ENCODE data around the gene GPD1L.
"Not testable (repeated sequence)": the region's sequence is repeated elsewhere in the genome, so short reads cannot be mapped to it uniquely, and the experiment has no call there.

The GPD1L gene

DNA sequence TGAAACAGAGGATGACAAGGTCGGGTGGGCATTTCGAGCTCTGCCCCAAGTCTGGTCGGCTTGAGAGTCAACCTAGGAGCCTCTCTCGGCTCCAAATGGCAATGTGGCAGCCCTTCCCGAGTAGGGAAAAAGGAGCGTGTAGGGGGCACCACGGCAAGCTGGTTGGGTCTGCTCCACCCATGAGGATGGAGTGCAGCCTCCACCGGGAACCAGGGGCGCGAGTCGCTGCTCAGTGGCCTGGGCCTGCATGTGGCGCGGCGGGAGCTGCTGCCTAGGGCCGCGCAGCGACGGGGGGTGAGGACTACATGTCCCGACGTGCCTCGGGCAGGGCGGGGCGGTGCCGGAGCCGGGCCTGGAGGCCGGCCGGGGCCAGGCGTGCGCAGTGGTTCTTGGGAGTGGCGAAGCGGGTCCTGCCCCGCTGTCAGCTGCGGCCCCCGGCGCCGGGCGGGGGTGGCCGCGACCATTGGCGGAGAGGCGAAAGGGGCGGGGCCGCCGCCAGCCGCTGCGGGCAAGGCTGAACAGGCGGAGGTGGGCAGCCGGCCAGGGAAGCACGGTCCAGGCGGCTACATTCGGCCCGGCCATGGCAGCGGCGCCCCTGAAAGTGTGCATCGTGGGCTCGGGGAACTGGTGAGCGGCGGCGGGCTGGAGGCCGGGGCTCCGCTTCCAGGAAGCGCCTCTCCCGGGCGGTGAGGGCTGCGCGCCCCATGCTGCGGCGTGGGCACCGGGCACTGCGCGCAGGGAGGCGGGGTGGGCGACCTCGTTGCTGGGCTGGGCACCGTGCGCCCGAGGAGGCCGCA is at the start of gene GPD1L:
Gene GPD1L, plus strand, starts transcription at position 489 of the 797 bp plus-strand sequence. Its CDS starts 92 bp downstream, at position 581.
- peak; percentile 98 for DNase-seq (ENCODE audit: low read depth, low spot score)

DNA sequence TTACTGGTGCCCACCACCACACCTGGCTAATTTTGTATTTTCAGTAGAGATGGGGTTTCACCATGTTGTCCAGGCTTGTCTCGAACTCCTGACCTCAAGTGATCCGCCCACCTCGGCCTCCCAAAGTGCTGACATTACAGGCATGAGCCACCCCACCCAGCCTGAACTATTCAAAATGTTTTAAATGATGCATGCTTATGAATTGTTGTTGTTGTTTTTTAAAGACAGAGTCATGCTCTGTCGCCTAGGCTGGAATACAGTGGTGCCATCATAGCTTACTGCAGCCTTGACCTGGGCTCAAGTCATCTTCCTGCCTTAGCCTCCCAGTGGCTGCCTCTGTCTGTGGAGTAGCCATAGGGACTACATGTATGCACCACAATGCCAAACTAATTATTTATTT is 48.0 kb upstream of the GPD1L start:
- not testable (repeated sequence) for DNase-seq (ENCODE audit: low read depth, low spot score)

DNA sequence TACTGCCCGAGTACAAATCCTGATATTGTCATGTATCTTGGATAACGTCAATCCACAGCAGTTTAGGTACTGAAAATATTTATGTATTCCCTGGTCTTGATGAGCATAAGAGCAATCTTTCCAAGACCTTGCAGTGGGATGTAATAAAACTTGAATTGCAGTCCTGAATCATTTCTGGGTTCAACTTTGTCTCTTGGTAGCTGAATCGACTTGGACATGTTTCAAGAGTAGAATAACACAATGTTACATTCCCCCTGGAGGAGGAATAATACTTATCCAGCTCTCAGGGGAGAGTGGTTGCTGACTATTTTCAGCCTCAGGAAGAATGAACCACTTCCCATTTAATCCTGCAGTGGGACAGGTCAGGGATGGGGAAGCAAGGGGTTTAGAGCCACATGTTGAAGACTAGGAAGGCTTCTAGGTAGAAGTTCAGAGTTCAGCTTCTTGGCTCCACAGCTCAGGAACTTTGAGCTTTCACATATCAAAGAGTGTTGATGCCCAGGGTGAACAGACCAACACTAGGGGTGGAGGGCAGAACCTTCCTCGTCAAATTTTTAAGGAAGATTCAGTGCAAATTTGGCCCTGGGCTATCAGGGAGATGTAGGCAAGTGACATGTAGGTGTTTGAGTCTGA is 43.4 kb upstream of the GPD1L start:
- no peak for DNase-seq (ENCODE audit: low read depth, low spot score)

DNA sequence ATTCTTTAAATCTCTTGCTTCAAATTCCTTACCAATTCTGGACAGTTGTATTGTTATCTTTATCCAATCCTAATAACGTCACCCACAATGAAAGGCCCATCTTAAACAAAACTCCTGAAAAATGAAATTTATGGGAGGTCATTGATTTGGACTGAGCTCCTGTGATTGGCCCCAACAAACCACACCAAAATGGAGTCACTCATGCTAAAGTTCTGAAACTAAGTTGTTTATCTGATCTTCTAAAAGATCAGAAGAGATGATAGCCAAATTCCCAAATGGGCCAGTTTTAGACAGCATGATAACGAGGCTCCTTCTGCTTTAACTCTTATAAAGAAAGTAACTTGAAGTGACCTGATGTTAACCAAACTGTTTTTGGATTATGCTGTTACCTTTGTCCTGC is 39.7 kb upstream of the GPD1L start:
- DNase-seq (ENCODE audit: low read depth, low spot score) = no peak

DNA sequence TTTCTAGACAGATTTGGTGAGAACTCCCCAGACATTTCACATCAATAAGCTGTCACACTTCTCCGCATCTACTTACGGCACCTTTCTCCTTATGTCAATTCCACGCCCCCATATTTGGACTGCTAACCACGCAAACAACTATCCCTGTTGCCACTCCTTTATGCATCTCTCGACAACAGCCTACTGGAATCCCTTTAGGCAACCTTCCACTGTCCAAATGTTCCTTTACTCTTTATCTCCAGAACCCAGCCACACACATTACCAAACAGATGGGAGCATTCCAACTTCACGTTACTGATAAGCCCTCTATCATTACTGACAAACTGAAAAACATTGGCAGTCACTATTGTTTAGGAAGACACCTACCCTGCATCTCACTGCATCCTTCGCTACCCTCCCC is 32.2 kb upstream of the GPD1L start:
- not testable (repeated sequence) for DNase-seq (ENCODE audit: low read depth, low spot score)

DNA sequence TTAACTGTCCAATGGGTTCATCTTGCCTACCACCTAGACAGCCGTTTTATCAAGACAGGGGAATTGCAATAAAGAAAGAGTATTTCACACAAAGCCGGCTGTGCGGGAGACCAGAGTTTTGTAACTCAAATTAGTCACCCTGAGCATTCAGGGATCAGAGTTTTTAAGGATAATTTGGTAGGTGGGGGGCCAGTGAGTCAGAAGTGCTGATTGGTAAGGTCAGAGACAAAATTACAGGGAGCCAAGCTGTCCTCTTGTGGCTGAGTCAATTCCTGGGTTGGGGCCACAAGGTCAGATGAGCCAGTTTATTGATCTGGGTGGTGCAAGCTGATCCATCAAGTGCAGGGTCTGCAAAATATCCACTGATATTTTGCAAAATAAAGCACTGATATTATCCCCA is 29.9 kb upstream of the GPD1L start:
- DNase-seq (ENCODE audit: low read depth, low spot score) = peak; percentile 41

DNA sequence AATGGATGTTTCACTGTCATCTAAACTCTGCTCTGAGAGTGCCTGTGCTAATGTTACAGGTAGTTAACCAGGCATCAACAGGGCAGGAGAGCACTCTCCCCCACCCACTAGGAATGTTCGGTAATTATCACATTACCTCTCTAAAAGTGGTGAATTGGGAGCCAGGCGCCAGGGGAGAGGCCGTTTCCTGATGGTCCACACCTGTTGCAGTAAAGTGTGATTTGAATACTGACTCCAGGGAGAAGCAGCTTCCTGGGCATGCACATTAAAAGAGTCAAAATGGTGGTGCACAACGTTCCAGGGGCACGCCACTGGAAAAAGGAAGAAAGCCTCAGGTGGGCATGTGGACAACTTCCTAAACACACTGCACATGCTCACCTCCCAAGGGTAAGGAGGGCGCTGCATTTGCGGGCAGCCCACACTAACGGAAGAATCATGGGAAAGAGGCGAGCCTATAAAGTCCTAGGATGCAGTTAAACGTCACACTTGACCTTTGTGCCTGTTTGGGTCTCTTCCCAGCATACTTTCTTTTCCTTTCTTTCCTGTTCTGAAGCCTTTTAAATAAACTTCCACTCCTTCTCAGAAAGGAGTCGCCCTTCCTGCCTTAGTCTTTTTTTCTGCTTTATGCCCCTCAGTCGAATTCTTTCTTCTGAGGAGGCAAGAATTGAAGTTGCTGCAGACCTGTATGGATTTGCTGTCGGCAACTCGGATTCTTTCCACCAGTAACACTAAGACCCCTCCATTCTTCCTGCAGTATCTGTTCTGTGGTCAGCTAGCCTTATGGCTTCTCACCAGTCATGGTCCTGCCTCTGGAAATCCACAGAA is 28.9 kb upstream of the GPD1L start:
- DNase-seq (ENCODE audit: low read depth, low spot score) = no peak

DNA sequence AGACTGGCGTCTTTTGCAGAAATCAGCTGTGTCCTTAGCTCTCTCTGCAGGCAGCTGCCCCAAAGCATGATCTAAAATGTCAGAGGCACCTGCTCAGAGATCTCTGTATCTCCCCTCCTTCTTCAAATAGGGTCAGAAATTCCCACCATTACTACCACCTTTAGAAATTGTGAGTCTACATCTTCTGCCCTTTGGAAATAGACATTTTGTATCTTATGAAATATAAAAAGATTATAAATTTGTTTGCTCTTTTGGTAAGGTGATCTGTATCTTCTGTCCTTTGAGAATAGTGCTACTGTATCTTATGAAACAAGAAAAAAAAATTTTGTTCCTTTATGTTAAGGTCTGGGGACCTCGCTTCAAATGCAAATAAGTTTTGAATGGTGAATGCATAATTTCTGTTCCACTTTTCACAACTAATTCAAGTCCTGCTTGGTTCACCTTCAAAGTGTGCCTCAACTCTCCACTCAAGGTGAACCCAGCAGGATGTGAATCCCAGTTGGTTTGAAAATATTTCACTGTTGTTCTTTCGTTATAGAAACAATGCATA is 28.3 kb upstream of the GPD1L start:
- no peak for DNase-seq (ENCODE audit: low read depth, low spot score)

DNA sequence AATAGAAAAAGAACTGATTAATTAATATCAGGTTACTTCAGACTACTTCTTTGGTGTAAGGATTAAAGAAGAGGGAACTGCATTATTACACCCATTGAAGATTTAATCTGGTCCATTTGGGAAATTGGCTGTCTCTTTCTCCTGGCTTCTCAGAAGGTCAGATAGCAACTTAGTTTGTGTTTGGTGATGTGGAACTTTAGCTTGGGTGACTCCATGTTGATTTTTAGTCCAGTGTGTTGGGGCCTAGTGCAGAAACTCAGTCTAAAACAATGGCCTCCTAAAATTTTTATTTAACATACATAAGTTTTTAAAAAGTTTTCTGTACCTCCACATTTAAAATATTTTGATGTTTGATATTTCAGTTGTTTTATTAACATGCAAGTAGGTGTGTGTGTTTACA is 27.6 kb upstream of the GPD1L start:
- no peak for DNase-seq (ENCODE audit: low read depth, low spot score)

DNA sequence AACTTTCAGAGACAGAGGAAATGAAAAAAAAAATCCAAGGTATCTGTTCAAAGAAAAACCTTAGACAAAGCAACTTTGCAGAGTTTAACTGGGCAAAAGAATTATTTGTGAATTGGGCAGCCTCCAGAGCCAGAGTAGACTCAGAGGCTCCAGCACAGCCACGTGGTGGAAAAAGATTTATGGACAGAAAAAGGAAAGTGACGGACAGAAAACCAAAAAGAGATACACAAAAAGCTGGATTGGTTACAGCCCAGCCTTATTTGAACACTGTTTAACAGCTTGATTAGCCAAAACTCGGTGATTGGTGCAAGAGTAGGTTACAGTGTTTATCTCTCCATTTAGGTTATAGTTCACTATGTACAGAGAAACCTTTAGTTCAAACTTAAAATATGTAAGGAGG is 23.7 kb upstream of the GPD1L start:
- peak; percentile 44 for DNase-seq (ENCODE audit: low read depth, low spot score)

DNA sequence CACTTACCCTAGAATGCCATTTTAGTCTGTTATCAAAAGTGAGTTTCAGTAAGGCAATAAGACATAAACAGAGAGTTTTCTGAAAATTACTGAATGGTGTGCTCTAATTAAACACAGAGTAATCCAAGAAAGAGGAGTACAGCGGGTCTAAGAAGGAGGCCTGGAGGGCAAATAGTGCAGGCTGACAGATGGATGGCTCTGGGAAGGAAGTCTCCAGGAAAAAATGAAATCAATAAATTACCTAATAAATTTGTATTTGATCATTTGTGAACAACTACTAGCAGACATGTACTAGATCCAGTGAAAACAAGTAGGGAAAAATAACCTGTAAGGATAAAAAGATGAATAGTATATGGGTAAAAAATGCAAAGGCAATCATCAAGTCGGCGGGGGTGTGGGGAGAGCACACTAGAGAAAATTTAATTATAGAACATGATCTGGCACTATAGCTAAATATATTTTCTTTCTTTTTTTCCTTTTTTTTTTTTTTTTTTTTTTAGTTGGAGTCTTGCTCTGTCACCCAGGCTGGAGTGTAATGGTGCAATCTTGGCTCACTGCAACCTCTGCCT is 22.6 kb upstream of the GPD1L start:
- DNase-seq (ENCODE audit: low read depth, low spot score) = no peak

DNA sequence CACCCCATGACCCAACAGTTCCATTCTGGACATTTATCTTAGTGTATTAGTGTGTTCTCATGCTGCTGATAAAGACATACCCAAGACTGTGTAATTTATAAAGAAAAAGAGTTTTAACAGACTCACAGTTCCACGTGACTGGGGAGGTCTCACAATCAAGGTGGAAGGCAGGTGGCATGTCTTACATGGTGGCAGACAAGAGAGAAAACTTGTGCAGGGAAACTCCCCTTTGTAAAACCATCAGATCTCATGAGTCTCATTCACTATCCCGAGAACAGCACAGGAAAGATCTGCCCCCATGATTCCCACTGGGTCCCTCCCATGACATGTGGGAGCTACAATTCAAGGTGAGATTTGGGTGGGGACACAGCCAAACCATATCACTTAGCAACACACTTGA is 21.6 kb upstream of the GPD1L start:
- no peak for DNase-seq (ENCODE audit: low read depth, low spot score)

DNA sequence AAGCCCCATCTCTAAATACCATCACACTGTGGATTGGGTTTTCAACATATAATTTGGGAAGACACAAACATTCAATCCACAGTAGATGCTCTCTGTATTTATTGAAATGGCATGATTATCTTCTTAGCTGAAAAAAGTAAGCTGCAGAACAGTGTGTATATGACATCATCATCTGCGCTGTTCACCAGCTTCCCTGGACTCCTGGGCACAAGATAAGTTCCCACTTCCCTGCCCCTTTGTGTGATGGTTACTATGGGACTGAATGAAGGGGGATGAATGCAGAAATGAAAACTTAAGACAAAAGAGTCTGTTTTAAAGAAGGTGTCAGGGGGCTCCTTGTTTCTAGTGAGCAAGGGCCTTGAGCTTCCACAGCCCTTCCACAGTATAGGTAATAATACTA is 20.0 kb upstream of the GPD1L start:
- DNase-seq (ENCODE audit: low read depth, low spot score) = no peak

DNA sequence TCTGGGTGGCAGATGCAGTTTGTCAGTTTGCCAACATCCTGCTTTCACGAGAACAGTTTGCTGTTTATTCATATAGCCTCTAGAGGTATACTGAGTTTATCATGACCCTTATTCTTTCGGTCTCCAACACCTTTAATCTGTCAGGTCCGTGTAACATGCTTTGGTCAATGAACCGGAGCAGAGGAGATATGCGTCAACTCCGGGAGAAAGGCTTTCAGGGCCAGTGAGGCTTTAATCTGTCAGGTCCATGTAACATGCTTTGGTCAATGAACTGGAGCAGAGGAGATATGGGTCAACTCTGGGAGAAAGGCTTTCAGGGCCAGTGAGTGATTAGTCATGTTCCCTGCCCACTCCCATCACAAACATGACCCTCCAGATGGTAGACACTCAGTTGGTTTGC is 16.9 kb upstream of the GPD1L start:
- no peak for DNase-seq (ENCODE audit: low read depth, low spot score)

DNA sequence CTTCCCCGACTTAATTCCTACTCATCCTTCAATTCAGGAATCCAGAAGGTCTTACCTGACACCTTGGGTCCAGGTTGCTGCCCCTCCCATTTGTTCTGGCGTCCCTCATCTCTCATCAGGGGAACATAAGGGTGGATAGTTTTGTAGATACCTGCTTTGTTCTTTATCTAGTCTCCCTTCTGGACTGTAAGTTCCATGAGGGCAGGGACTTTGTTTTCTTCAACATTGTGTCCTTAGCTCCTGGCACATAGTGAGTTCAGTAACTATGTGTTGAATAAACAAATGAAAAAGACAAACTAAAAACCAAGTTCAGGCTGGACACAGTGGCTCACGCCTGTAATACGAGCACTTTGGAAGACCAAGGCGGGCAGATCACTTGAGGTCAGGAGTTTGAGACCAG is 13.2 kb upstream of the GPD1L start:
- no peak for DNase-seq (ENCODE audit: low read depth, low spot score)

DNA sequence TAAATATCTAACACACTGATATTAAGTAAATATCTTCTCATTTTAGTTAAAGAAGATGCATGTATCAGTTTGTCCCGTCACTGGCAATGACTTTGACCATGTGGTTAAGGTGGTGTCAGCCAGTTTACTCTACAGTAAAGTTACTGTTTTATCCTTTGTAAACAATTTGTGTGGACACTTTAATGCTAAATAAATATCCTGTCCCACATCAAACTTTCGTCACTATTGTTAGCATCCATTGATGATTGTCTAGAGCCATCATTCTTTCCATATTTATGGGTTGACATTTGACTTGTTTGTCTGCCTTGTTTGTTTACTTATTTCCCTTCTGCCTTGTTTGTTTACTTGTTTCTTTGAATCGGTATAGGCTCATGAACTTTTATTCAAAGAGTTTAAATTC is 11.0 kb upstream of the GPD1L start:
- DNase-seq (ENCODE audit: low read depth, low spot score) = no peak

DNA sequence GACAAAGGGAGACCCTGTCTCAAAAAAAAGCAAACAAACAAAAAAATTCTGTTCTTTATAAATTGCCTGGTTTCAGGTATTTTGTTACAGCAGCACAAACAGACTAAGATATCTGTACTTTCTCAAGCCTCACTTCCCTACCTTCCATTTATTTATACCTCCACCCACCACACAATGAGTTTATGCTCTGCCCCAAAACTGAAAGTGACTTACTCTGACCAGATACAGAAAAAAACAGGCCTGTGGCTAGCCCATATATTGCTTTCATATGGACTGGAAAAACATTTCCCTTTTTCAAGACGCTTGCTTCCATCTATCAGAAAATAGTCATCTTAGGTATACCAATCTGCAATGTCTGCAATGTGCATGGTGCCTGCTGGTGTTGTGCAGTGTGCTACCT is 8.7 kb upstream of the GPD1L start:
- DNase-seq (ENCODE audit: low read depth, low spot score) = no peak

DNA sequence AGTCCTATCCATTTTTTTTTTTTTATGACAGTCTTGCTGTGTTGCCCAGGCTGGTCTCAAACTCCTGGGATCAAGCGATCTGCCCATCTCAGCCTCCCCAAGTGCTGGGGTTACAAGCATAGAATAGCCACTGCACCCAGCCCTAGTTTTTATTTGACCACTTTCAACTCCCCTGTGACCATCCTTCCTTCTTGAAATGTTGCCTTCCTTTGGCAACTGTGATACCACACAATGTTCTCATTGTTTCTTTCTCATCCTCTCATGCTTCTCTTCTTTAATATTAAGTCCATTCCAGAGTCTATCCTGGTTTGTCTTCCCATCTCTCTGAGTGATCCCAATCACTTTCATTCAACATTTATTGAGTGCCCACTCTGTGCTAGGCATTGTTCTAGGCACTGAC is 7.9 kb upstream of the GPD1L start:
- DNase-seq (ENCODE audit: low read depth, low spot score) = no peak

DNA sequence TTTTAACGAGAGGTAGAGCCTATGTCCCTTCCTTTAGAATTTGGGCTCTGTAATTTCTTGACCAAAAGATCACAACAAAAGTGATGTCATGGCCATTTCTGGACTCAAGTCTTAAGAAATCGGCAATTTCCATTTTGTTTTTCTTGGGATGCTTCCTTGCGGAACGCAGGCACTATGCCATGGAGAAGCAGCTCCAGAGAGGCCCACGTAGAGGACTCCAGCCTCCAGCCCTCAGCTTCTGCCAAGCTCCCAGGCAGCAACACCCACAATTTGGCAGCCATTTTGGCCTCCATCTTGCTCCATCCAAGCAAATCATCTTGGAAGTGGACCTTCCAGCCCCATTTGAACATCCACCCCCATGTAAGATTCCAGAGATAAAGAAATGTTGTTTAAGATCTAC is 6.0 kb upstream of the GPD1L start:
- DNase-seq (ENCODE audit: low read depth, low spot score) = no peak

DNA sequence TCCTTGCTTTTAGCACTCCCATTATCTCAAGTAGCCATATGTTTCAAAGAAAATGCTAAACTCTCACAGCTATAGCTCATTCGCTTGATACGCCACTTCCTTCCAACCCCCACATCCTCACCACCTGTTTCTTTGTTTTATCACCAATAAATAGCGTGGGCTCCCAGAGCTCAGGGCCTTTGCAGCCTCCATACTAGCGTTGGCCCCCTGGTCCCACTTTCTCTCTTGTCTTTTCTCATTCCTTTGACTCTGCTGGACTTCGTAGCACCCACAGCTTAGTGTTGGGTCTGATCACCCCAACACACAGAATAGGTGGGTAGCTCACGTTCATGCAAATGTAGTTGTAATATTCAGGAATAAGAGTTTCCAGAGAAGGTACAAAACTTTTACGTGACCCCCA is 4.1 kb upstream of the GPD1L start:
- peak; percentile 10 for DNase-seq (ENCODE audit: low read depth, low spot score)

DNA sequence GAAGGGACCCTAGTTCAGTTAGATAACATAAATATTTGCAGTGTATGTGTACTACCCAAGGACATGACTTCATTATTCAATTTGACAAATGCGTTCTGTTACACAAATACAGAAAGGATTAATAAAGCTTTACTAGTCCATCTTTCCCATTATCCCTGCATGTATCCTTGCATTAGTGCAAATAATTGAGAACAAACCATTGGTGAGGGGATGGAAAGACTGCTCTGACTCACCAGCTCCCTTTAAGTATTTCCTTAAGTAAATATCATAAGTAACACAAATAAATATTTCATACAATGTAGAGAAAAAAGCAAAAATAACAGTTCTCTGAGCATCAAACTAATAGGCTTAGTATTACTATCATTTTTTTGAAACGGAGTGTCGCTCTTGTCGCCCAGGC is 1.9 kb upstream of the GPD1L start:
- no peak for DNase-seq (ENCODE audit: low read depth, low spot score)
